GM18507 (cell line): Measurements from ENCODE around the gene MAP2K6.

Source experiments
- DNase-seq: peaks from one replicate; pipeline ENCODE4 v3.0.0; 2011; ENCODE audit warnings: low read depth; ENCODE audit not compliant: insufficient read length; ENCODE audit errors: extremely low spot score
- FAIRE-seq: peaks from 2 replicates; lab custom pipeline; 2011; peaks lifted over from hg19 to GRCh38; lab: Jason Lieb, UNC

Gene MAP2K6

DNA sequence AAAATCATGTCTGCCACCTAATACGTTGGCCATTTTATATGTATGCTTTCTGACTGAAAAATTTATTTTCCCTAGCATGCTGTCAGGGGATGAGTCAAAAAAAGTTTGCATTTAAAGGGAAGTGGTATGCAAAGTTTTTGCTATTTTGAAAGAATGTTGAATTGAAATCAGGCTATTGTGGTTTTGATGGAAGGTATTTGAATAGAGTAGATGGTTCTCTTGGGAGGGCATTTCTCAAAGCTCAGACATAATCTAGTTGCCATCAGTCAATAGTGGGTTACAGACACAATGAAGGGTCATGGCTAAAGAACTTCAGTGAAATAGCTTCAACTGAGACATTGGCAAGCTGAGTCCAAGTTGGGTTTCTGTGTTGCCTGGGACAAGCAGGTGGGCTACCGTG is 102.4 kb downstream of the MAP2K6 start:
- DNase-seq (no peak), FAIRE-seq (peak; percentile 82)

DNA sequence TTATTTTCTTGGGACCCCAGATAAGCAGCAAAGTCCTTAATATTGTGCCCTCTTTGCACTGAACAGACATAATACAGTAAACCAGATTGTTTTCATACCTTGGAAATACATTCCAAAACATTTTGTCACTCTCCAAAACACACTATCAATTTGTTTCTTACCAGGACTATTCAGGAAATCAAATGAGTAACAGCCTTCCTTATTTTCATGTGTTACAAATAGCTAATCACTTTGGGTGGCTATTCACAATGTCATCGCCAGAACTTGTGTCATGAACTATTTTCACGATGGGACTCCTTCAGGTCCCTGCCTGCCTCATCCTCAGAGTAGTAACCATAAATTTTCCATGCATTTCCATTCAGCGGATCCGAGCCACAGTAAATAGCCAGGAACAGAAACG is 104.5 kb downstream of the MAP2K6 start:
- DNase-seq, result no peak
- FAIRE-seq, result no peak

DNA sequence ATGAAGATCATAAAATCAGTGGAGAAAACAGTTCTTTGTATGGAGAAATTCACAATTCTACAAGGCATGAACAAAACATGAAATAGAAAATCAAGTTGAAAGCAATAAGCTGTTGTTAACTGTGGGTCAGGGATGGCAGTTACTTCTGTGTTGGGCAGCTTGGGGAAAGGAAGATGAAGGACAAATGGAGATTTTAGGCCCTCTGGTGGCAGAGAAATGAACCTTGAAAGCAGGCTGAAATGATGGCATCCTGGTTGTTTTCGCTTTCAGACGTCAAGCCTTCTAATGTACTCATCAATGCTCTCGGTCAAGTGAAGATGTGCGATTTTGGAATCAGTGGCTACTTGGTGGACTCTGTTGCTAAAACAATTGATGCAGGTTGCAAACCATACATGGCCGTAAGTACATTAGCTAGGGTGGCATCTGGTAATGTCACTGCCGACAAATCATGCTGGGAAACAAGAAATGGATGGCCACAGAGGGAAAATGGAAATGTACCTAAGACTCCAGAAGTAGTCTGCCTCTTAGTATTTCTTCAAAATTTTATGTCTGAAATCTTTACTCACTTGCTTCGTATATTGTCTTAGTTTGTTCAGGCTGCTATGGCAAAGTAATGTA is 108.9 kb downstream of the MAP2K6 start:
- no peak for DNase-seq
- peak; percentile 90 for FAIRE-seq

GRCh38 chr17:69524854-69525253 is 110.4 kb downstream of the MAP2K6 start:
- no peak for FAIRE-seq
- DNase-seq, result no peak

GRCh38 chr17:69525920-69526841 is 111.7 kb downstream of the MAP2K6 start:
- no peak for FAIRE-seq
- no peak for DNase-seq

DNA sequence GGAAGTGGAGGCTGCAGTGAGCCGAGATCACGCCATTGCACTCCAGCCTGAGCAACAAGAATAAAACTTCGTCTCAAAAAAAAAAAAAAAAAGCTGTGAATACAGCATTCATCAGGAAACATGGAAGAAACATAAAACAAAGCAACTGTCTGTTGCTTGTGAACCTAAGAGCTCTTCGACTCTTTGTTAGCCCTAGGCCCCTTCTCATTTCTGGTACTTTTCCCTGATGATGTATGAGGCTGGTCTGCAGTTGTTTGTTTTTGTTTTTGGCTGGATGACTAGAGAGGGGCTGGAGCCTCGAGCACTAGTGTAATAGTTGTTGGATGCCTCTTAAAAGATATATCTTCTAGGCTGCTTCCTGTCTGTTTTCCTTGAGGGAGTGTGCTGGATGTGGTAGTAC is 113.5 kb downstream of the MAP2K6 start:
- FAIRE-seq (no peak), DNase-seq (no peak)

- FAIRE-seq, result no peak
These were observed 119.2 kb downstream of the MAP2K6 start for GRCh38 chr17:69533481-69534234.

GRCh38 chr17:69534235-69534621 is 119.7 kb downstream of the MAP2K6 start:
- no peak for DNase-seq
- FAIRE-seq, result no peak

More at GRCh38 chr17:69533481-69534234, 119.2 kb downstream of the MAP2K6 start:
- no peak for DNase-seq

- FAIRE-seq (no peak), DNase-seq (no peak)
These were observed 120.6 kb downstream of the MAP2K6 start for GRCh38 chr17:69535016-69535570.

DNA sequence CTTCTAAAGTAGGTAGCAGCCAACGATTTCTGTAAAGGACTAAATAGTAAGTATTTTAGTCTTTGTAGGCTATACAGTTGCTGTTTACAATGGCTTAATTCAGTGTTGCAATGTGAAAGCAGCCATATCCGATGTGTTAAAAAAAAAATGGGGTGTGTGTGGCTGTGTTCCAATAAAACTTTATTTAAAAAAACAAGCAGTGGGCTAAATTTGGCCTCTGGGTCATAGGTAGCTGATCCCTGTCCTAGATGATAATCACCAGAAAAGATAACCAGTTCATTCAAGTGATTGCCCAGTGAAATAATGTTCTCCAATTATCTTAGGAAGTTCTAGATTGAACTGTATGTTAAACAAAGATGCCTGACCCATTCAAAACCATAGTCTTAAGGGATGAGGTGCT is 124.3 kb downstream of the MAP2K6 start:
- FAIRE-seq (no peak), DNase-seq (no peak)

DNA sequence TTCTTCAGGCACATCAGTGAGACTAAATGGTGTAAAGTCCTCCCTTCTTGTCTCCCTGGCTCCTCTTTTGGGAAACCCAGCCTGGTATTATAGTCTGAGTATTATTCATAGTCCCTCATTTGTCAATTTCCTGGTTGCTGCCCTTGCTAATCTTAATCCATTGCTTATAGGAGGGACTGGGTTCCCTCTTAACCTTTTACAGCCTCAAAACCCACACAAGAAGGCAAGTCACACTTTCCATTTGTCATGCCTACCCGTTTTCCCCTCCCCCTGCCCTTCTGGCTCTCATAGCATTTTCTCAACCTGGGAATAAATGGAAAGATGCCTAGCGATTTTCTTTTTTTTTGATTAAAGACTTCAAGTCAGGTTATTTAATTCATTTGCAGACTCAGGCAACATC is 124.8 kb downstream of the MAP2K6 start:
- DNase-seq, result no peak
- no peak for FAIRE-seq

- DNase-seq (no peak), FAIRE-seq (no peak)
These were observed 125.4 kb downstream of the MAP2K6 start for GRCh38 chr17:69539781-69540319.

DNA sequence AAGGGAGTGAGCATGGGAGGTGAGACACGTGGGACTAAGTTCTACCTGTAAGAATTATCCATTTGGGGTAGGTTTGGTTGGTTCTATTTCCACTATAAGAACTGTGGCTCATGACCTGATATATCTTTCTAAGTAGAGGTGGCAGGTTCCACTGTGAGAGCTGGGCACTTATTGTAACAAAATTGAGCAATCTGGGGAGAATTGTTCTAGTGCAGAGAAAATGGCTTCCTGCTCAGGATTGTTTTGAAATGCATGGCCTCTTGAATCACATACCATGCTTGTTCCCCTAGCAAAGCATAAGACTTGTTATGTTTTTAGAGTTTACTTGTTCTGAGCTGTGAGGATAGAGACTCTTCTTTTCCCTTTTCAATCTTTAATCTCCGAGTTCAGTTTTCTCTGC is 125.9 kb downstream of the MAP2K6 start:
- FAIRE-seq, result no peak
- DNase-seq, result no peak

DNA sequence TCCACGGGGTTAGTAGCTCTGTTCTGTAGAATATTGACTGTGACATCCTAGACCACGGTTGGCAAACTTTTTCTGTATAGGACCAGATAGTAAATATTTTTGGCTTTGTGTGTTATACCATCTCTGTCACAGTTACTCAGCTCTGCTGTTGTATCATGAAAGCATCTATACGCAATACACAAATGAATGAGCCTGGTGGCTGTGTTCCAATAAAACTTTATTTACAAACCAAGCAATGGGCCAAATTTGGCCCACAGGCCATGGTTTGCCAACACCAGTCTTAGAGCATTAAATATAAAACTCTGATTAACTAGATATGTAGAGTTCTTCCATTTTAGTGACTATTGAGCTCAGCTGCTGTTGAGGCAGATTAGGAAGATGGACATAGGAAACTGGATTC is 132.7 kb downstream of the MAP2K6 start:
- DNase-seq, result no peak

DNA sequence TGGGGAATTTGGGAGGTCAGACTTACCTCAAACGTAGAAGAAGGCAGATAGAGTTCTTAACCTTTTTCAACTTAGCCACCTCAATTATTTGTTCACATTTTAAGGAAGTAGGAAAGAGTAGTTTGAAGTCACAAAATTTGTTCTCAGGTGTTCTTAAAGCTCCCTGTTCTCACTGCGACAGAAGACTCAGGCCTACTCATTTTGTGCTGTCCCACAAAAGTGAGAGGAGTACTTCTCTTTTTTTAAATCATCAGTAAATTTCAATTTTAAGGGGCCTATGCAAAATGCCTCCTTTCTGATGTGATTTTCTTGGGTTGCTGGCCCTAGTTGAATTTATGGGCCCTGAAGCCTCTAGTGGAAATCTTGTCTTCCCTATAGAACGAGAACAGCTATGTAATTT is 133.4 kb downstream of the MAP2K6 start:
- DNase-seq, result no peak
- FAIRE-seq, result no peak

More for the DNA sequence above, 132.7 kb downstream of the MAP2K6 start:
- no peak for FAIRE-seq

DNA sequence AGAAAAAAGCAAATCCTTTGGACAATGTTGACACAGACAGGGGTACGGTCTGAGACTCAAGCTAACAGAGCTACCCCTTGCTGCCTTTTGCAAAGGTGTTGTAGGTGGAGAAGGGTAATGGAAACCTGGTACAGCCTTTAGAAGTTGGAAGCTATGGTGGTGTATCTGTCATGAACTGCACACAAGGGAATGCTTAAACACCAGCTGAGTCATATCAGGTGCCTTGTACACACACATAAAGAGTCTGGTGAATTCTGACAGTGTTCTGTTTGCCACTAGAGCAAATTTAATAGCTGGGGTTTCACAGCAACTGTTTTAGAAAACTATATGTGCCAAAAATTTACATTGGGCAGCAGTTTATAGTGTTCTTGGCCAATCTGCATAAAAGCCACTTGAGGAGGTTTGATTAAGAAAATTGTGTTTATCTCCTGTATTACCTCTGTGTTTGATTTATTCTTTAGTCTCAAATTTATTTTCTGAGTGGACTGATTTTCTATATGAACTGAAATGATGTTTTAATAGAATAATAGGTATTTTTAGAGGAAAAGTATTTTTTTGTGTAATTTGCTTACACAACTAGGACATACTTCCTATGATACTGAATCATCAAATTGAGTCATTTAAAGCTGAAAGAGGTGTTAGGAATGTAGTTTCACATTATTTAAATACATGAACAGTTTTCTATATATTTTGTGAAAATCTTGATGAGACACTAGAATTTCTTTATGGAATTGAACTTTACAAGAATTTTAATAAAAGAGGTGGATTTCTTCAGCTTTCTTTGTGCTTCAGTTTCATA is 136.9 kb downstream of the MAP2K6 start:
- FAIRE-seq, result no peak
- DNase-seq, result no peak

DNA sequence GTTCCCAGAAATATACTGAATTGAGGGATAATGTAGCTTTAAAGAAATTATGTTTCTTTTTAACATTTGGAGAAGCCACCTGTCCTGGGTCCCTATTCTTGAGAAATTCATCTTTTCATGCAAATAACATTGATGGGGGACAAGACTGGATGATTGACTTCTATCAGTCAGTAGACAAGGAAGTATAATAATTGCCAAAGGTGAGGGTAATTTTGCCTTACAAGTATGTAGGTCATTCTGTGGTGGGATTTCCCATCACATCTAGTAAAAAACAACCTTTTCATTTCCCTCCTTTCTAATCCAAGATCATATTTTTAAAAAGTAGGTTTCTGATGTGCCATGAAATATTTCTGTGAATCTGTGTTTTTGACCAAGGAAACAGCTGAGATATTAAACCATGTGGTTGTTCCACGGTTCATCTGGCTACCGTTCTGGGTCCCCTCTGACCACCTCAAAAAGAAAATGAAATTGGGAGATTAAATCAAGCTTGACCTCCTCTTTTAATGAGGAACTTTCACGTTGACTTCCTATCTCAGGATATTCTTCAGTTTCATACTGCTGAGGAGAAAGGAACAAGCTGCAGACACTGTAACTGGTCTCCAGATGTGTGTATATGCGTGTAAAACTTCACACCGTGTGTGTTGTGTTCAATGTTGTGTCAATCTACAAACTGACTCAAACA is 138.6 kb downstream of the MAP2K6 start:
- no peak for DNase-seq
- FAIRE-seq, result peak; percentile 15

- FAIRE-seq (no peak), DNase-seq (no peak)
These were observed 140.6 kb downstream of the MAP2K6 start for GRCh38 chr17:69555056-69555455.
